NOMO-1 treated with DMSO at 0.1 percent for 48 hours (cell line): ENCODE results near the gene YAE1.

ENCODE experiments used
- DNase-seq: peaks from one replicate; lab custom pipeline; 2025; ENCODE audit not compliant: unreplicated experiment; lab: John Stamatoyannopoulos, UW

YAE1 gene

DNA sequence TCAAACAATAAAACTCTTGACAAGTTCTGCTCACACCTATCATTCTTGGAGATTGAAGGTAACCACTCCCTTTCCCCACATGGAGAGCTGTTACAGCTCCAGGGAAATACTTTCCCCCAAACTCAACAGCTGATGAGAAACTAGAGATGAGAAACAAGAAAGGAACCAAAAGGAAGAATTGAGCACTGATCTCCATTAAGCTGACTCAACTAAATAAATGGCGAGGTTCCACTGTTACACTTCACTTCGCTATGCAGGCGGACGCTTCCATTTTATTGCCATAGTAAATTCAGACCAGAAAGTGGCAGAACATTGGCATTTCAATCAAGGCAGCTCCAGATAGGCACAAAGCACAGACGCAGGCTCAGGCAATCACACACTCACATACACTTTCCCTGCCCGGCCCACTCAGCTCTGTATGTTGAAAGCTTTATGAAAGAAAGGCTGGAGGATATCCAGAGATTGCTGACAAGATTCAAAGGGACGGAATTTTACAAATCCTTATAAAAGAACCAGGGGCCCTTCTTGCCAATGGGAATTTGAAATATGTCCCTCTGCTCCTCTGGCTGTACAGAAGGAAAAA is 11.5 kb upstream of the YAE1 start:
- DNase-seq, result no peak

- no peak for DNase-seq
Observed at GRCh38 chr7:39557222-39557621, 9.0 kb upstream of the YAE1 start.

GRCh38 chr7:39557911-39558310 is 8.3 kb upstream of the YAE1 start:
- DNase-seq, result no peak

DNA sequence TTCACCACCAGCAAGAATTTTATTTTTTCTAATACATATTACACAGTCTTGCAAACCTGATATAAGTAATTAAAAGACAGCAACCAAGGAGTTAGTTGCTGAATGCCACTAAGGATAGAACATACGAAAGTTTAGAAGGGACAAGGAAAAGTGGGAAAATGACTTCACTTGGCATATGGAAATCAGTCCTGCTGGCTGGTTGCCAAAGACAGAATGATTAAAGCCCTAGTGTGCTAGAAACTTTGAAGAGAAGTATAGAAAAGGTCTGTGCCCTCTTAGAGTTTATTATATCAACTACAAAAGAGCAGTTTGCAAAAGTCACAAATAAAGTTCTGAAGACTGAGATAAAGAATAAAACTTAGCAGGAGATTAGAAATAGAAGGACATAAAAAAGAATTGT is 5.8 kb upstream of the YAE1 start:
- no peak for DNase-seq

- no peak for DNase-seq
Observed at GRCh38 chr7:39560997-39561396, 5.2 kb upstream of the YAE1 start.

- DNase-seq, result no peak
Observed at GRCh38 chr7:39565538-39565937, 666 bp upstream of the YAE1 start.

DNA sequence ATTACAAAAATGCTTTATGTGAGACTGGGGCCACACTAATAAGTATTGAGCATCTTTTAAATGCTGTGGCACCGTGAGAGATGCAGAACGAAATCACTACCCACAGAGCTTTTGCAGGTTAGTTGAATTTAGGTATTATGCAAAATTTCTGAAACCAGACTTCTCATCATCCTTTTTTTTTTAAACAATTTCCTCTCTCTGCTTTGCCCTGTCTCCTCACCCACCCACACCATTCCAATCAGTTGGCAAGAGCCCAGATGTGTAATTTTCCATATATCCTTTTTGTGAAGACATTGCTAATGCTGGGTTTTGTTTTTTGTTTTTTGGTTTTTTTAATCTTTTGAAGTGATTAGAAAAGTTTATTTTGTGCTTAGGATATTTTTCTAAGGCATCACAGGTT is 1.1 kb downstream of the YAE1 start:
- DNase-seq, result no peak

DNA sequence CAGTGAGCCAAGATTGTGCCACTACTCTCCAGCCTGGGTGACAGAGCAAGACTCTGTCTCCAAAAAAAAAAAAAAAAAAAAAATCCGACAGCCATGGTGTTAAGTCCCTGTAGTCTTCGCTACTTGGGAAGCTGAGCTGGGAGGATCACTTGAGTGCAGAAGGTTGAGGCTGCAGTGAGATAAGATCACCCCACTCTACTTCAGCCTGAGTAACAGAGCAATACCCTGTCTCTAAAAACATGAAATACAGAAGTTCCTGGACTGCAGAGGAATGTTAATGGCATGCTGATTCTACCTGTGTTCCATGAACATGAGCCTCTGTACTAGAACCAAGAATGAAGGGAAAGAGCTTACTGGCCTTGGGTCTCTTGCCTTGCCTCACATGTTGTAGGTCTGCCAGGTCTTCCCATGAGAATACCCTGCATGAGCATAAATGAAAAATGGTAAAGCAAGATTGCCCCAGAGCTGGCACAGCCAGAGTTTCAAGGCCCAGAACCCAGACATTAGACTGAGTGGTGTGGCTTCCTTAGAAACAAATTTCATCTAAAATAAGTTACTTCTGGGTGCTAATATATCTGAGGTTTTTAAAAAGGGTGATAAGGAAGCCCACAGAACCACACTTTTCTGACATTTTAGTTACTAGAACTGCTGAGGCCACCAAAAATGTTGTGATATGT is 8.6 kb downstream of the YAE1 start:
- DNase-seq, result no peak

GRCh38 chr7:39577229-39577874 is 11.1 kb downstream of the YAE1 start:
- DNase-seq, result no peak

DNA sequence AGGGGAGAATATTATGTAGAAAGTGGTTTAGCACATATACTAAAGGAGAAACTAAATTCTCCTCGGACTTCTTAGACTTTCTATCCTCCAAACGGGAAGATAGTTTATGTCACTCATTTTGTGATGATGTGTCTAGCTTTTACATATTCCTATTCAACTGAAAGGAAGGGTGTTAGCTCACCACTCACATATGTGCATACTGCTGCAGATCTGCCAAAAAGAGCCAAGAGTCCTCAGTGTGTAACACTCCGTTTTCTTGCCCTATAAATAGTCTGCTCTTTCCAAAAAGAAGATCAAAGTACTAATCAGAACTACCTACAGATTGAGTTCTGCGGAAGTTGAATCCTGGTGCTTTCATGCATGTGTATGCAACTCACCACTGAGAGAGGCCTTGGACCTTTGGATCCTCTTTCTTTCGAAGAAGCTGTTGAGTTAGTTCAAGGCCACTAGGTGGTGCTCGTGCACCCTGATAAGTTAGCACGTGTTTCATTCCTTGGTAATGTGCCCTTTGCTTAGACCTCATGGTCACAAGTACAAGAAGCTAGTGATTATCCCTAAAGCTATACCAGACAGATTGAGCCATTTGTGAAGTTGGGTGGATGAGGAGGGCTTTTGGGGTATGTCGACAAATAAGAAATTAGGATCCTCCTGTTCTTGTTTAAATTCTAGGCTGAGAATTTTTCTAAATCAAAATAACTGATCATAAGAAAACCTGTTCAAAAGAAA is 14.1 kb downstream of the YAE1 start:
- DNase-seq, result peak; percentile 83

DNA sequence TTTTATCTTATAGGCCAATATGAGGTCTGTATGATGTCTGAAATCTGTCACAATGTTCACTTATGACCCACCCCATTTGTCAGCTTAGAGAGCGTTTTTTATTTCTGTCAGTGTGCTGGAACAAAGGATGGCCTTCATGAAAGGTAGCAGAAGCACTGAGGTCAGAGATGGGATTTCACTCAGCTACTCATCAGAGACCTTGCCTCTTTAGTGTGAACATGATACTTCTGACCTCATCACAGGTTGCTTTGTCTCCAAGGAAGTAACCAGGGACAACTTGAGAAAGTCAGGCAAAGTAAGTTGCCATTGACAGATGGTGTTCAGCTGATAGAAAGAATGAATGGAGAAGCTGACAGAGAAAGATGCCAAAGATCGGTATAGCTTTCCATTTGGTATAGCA is 16.3 kb downstream of the YAE1 start:
- DNase-seq, result no peak

- no peak for DNase-seq
Observed at GRCh38 chr7:39583539-39583938, 17.3 kb downstream of the YAE1 start.

DNA sequence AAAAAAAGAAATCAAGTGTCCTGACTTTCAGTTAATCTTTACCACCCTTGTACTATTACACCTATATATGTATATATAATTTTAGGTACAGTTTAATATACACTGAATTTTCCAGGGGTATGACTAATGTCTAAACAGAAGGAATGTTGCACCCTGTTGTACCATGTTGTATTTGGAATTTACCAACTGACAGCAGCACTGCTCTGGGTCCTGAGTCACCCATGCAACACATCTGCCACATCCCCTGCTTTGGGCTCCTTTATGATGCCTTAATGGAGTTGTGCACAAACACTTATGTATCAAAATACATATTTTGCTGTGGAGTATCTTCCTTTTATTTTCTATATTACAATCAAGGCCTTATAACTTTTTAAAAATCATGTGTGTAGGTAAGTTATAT is 21.2 kb downstream of the YAE1 start:
- DNase-seq, result no peak

DNA sequence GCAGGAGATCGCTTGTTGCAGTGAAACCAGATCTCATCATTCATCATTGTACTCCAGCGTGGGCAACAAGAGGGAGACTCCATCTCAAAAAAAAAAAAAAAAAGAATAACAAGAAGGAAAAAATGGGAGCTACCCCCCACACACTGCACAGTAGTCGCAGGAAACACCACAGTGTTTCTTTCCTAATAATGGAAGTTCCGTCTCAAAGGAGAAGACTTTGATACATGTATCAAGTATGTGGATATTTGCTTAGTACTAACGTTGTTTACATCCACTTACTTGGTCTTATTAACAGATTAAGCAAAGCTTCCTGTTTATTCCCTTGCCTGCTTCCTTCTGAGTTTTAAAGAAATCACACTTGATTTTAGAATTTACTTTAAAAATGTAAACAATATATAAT is 22.2 kb downstream of the YAE1 start:
- no peak for DNase-seq

- DNase-seq, result peak; percentile 83
Observed at GRCh38 chr7:39589323-39590111, 23.3 kb downstream of the YAE1 start.

- DNase-seq, result no peak
Observed at GRCh38 chr7:39592586-39592985, 26.4 kb downstream of the YAE1 start.

- no peak for DNase-seq
Observed at GRCh38 chr7:39594988-39595620, 28.9 kb downstream of the YAE1 start.

DNA sequence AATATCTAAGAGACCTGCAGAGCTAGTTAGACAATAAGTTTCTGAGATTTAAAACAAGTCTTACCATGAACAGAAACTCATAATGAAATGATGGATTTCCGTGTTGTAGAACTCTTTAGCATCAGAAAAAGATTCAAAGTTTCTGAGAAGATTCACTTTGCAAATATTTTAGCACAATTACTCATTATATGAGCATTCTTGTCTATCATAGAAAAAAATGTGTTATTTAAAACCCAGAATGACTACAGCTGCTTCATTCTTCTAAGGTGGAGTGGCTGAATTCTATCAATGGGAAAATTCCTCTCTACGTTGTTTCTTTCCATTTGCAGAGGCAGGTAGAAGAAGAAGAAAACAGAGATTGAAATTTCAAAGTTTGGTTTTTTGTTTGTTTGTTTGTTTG is 36.1 kb downstream of the YAE1 start:
- no peak for DNase-seq

GRCh38 chr7:39603924-39604323 is 37.7 kb downstream of the YAE1 start:
- no peak for DNase-seq

GRCh38 chr7:39605087-39605486 is 38.9 kb downstream of the YAE1 start:
- DNase-seq, result no peak

GRCh38 chr7:39606352-39606751 is 40.1 kb downstream of the YAE1 start:
- DNase-seq, result no peak
